ENCODE data around the gene APP.
"Not testable (repeated sequence)": the region's sequence is repeated elsewhere in the genome, so short reads cannot be mapped to it uniquely, and the experiment has no call there.

APP gene

DNA sequence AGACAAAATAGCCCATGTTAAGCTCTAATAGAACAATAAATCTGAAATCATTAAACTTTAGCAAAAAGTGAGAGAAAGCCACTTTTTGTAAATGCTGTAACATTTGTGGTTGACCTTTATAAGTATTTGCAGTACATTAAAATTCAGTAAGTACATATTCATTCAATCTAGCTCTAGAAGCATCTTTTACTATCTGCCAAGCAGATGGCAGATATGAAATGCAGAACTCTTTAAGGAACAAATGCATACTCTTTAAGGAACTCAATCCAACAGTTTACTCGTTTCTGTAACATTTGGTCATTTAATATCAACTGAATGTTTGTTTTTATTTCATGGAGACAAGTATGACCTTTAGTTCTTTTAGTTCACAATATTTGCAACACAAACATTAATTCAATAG, 150.1 kb downstream of the APP start:
- TF ChIP-seq, protein P1, sequence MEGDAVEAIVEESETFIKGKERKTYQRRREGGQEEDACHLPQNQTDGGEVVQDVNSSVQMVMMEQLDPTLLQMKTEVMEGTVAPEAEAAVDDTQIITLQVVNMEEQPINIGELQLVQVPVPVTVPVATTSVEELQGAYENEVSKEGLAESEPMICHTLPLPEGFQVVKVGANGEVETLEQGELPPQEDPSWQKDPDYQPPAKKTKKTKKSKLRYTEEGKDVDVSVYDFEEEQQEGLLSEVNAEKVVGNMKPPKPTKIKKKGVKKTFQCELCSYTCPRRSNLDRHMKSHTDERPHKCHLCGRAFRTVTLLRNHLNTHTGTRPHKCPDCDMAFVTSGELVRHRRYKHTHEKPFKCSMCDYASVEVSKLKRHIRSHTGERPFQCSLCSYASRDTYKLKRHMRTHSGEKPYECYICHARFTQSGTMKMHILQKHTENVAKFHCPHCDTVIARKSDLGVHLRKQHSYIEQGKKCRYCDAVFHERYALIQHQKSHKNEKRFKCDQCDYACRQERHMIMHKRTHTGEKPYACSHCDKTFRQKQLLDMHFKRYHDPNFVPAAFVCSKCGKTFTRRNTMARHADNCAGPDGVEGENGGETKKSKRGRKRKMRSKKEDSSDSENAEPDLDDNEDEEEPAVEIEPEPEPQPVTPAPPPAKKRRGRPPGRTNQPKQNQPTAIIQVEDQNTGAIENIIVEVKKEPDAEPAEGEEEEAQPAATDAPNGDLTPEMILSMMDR (IDR thresholded peaks at IDR 0.05): no peak
- no peak overlapping the region for H3K4me3 Mint-ChIP-seq

DNA sequence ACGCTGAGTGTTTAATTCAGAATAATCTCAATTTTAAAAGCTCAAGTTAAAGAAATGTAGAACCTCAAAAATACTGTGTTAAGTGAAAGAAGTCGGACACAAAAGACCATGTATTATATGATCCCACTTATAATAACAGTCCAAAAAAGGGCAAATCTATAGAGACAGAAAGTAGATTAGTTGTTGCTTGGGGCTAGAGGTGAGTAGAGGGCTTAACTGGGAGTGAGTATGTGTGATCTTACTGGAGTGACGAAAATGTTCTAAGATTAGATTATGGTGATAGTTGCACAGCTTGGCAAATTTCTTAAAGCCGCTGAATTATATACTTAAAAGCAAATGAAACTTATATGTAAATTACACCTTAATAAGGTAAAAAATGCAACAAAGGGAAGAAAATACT, 150.5 kb downstream of the APP start:
- TF ChIP-seq, protein P1 (IDR thresholded peaks at IDR 0.05): no peak
- Mint-ChIP-seq H3K27me3 (ENCODE audit: low read depth, poor library complexity) (no peaks in the 10 kb centered on the region), H3K4me3 (no peak overlapping the region), H3K27ac (no peak overlapping the region), H3K9me3 (no peaks in the 10 kb centered on the region), H3K36me3 (ENCODE audit: low read depth) (peaks cover 32% of the 10 kb centered on the region), H3K4me1 (peaks cover 2% of the 10 kb centered on the region)
- no peak for DNase-seq

More for the DNA sequence above, 150.1 kb downstream of the APP start:
- H3K27ac Mint-ChIP-seq: no peak overlapping the region
- H3K36me3 Mint-ChIP-seq (ENCODE audit: low read depth): peaks cover 32% of the 10 kb centered on the region
- H3K27me3 Mint-ChIP-seq (ENCODE audit: low read depth, poor library complexity): no peaks in the 10 kb centered on the region
- peaks cover 6% of the 10 kb centered on the region for H3K4me1 Mint-ChIP-seq
- DNase-seq: no peak
- no peaks in the 10 kb centered on the region for H3K9me3 Mint-ChIP-seq

DNA sequence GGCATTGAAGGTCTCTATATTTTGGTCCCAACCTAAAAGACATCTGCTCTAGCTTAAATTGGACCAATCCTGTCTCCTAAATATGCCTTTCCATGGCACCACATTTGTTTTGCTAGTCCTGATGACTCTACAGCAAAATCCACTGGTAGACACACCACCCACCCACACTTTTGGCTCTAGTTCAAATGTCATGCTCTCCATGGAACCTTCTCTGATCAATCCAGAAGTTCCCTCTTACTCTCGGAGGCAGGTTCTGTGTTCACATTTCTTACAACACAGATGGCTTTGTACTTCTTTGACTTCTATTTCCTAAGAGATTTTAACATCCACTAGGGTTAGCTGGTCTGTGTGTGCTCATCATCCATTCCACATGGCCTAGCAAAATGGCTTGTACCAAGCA, 151.3 kb downstream of the APP start:
- Mint-ChIP-seq H3K9me3 (no peaks in the 10 kb centered on the region), H3K36me3 (ENCODE audit: low read depth) (peaks cover 36% of the 10 kb centered on the region), H3K27ac (no peak overlapping the region), H3K4me3 (no peak overlapping the region), H3K27me3 (ENCODE audit: low read depth, poor library complexity) (no peaks in the 10 kb centered on the region), H3K4me1 (no peaks in the 10 kb centered on the region)
- no peak for DNase-seq
- TF ChIP-seq, protein P1 (IDR thresholded peaks at IDR 0.05): no peak

DNA sequence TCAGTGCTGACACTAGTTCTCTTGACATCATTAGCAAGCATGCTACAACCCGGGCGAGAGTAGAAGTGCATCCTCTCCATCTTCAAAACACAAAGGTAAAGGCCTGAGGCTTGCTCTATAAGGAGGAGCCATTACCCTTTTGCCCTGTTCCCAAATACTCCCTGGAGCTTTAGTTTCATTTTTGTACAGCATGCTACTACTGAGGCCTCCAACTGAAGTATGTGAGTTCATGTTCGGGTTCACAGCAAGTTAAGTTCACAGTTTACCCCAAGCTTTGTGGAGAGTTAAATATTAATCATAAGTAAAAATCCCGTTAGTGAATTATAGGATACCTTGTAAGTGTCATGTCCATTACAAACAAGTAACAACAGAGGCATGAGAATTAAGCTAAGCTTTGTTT, 156.6 kb downstream of the APP start:
- peaks cover 8% of the 10 kb centered on the region for H3K4me1 Mint-ChIP-seq
- H3K4me3 Mint-ChIP-seq: no peak overlapping the region
- H3K9me3 Mint-ChIP-seq: no peaks in the 10 kb centered on the region
- no peak overlapping the region for H3K27ac Mint-ChIP-seq
- H3K27me3 Mint-ChIP-seq (ENCODE audit: low read depth, poor library complexity): no peaks in the 10 kb centered on the region
- TF ChIP-seq, protein P1 (IDR thresholded peaks at IDR 0.05): no peak
- no peak for DNase-seq
- H3K36me3 Mint-ChIP-seq (ENCODE audit: low read depth): peaks cover 16% of the 10 kb centered on the region

DNA sequence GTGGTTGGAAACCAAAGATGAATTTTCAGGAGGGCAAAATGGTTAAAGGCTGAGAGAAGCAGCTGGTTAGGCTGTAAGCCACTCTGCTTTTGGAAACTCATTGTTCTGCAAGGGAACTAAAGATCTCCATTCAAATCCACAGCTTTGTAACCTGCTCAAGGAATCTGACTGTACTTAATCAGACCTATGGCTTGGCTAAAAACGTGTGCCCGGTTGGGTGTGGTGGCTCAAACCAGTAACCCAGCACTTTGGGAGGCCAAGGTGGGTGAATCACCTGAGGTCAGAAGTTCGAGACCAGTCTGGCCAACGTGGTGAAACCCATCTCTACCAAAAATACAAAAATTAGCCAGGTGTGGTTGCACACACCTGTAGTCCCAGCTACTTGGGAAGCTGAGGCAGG, 158.1 kb downstream of the APP start:
- Mint-ChIP-seq H3K36me3 (ENCODE audit: low read depth) (peaks cover 26% of the 10 kb centered on the region), H3K4me1 (peaks cover 17% of the 10 kb centered on the region)
- H3K27ac Mint-ChIP-seq; H3K9me3 Mint-ChIP-seq; H3K27me3 Mint-ChIP-seq (ENCODE audit: low read depth, poor library complexity); DNase-seq; H3K4me3 Mint-ChIP-seq: not testable (repeated sequence)

DNA sequence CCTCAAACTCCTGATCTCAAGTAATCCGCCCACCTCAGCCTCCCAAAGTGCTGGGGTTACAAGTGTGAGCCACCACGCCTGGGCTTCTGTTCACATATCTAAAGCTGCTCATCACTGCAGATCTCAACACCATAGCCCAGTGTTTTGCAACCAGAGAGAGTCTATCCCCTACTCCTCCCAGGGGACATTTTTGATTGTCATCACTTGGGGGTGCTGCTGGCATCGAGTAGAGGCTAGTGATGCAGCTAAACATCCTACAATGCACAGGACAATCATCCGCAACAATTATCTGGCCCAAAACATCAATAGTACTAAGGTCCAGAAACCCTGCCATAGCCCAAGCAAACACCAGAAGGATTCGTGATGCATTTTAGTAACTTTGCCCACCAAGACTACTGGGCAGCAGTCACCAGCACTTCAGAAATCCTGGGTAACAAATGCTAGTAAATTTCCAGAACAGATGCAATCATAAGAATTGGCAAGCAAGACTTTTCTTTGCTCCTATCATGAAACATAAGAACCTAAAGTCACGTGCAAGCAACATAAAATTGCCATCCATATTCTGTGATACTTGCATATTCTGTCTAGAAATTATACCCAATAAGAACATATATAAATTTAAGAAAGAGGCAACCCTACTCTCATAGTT, 159.2 kb downstream of the APP start:
- TF ChIP-seq, protein P1 (IDR thresholded peaks at IDR 0.05): no peak
- H3K4me3 Mint-ChIP-seq: no peak overlapping the region
- peak overlapping the region; percentile 51 for H3K27ac Mint-ChIP-seq
- no peak for DNase-seq
- no peaks in the 10 kb centered on the region for H3K27me3 Mint-ChIP-seq (ENCODE audit: low read depth, poor library complexity)
- no peaks in the 10 kb centered on the region for H3K9me3 Mint-ChIP-seq
- peaks cover 17% of the 10 kb centered on the region for H3K4me1 Mint-ChIP-seq
- H3K36me3 Mint-ChIP-seq (ENCODE audit: low read depth): peaks cover 26% of the 10 kb centered on the region

All from nephron progenitor cell (in vitro differentiated cells).